Naive thymus-derived CD4-positive, alpha-beta T cell (primary cell): ENCODE data around the gene PRLR. TPM values are rescaled to one million over a fixed set of nuclear protein-coding genes. Genes with fewer than 3 reads are reported as not detected.

Experiments
- ATAC-seq: fragments of 150-1000 bp; cut with Tn5 transposase; 2 replicates; pipeline ENCODE4 v1.10.0; 2021; ENCODE audit warnings: mild to moderate bottlenecking, moderate library complexity
- CTCF ChIA-PET: fragments of 350-600 bp; sonication (Branson Sonifier 250); formaldehyde crosslinking; loops from one replicate; lab custom pipeline; 2021; ENCODE audit warnings: antibody characterized with exemption; lab: Charles Lee
- POLR2A ChIA-PET: fragments of 350-600 bp; sonication (Branson Sonifier 250); formaldehyde crosslinking; loops from one replicate; lab custom pipeline; 2021; ENCODE audit warnings: antibody characterized with exemption, inconsistent platforms; lab: Charles Lee
- DNase-seq, 9 donors: peaks; one replicate each; pipeline versions ENCODE4 v3.0.0 to v3.0.0-alpha.2; 2020 to 2022; ENCODE audit warnings: mixed read lengths in 1 of 9
- H3K27ac ChIP-seq: one replicate; pipeline ENCODE4 v1.7.0; 2013; ENCODE audit warnings: mild to moderate bottlenecking, low read depth, low read length, moderate library complexity
- H3K27me3 ChIP-seq, 2 donors: one replicate each; pipeline ENCODE4 v1.7.0; 2013; ENCODE audit warnings: low read length in 2 of 2, mild to moderate bottlenecking in 2 of 2, moderate library complexity in 2 of 2; ENCODE audit not compliant: control insufficient read depth in 2 of 2, insufficient read depth in 2 of 2
- H3K36me3 ChIP-seq, 3 experiments: 1 replicate in 2 of 3; 2 replicates in 1 of 3; pipeline ENCODE4 v1.7.0; 2013; ENCODE audit warnings: low read length in 3 of 3, mild to moderate bottlenecking in 3 of 3, moderate library complexity in 1 of 3; ENCODE audit not compliant: insufficient read depth in 3 of 3, control insufficient read depth in 2 of 3
- H3K4me1 ChIP-seq, 2 donors: one replicate each; pipeline ENCODE4 v1.7.0; 2013; ENCODE audit warnings: low read length in 2 of 2, mild to moderate bottlenecking in 2 of 2, moderate library complexity in 1 of 2; ENCODE audit not compliant: control insufficient read depth in 2 of 2, insufficient read depth in 2 of 2
- H3K4me3 ChIP-seq: 2 replicates; pipeline ENCODE4 v1.7.0; 2013; ENCODE audit warnings: mild to moderate bottlenecking, low read length
- H3K9me3 ChIP-seq, 3 experiments: 1 replicate in 2 of 3; 2 replicates in 1 of 3; pipeline ENCODE4 v1.7.0; 2013; ENCODE audit warnings: low read length in 3 of 3; ENCODE audit not compliant: control insufficient read depth in 2 of 3
- H3K27ac Mint-ChIP-seq, 9 donors: one replicate each; pipeline ENCODE4 v1.8.0; 2020 to 2022; ENCODE audit warnings: mixed read lengths in 9 of 9, mild to moderate bottlenecking in 8 of 9, moderate library complexity in 5 of 9, inconsistent platforms in 2 of 9
- H3K27me3 Mint-ChIP-seq, 5 donors: one replicate each; pipeline ENCODE4 v1.8.0; 2021 to 2022; ENCODE audit warnings: mixed read lengths in 5 of 5, mild to moderate bottlenecking in 1 of 5
- H3K36me3 Mint-ChIP-seq, 5 donors: one replicate each; pipeline ENCODE4 v1.8.0; 2020 to 2022; ENCODE audit warnings: mixed read lengths in 5 of 5, mild to moderate bottlenecking in 3 of 5, inconsistent platforms in 1 of 5
- H3K4me1 Mint-ChIP-seq, 7 donors: one replicate each; pipeline ENCODE4 v1.8.0; 2020 to 2022; ENCODE audit warnings: mixed read lengths in 7 of 7, mild to moderate bottlenecking in 3 of 7, inconsistent platforms in 1 of 7
- H3K4me3 Mint-ChIP-seq, 10 donors: one replicate each; pipeline ENCODE4 v1.8.0; 2020 to 2022; ENCODE audit warnings: mild to moderate bottlenecking in 10 of 10, mixed read lengths in 10 of 10, moderate library complexity in 6 of 10, inconsistent platforms in 2 of 10
- H3K9me3 Mint-ChIP-seq, 11 donors: one replicate each; pipeline ENCODE4 v1.8.0; 2020 to 2022; ENCODE audit warnings: mixed read lengths in 11 of 11, mild to moderate bottlenecking in 4 of 11, inconsistent platforms in 1 of 11, moderate library complexity in 1 of 11
- intact Hi-C, 2 donors: fragments of 100-400 bp; cut with micrococcal nuclease; formaldehyde crosslinking; loops; one replicate each; pipeline ENCODE4 v1.15.1; 2023
- polyA plus RNA-seq, 2 donors: library from polyadenylated mRNA; unstranded; fragments of 300-500 nt; fragmentation: Illumina TruSeq; gene quantifications; one replicate each; pipeline ENCODE4 v1.2.3, GENCODE V29; 2021
- total RNA-seq, 6 experiments: library from RNA in 5 of 6; stranded (reverse) in 5 of 6; gene quantifications; 1 replicate in 5 of 6; 2 replicates in 1 of 6; pipeline ENCODE4 v1.2.3 and lab custom pipeline; 2021 to 2026

Gene PRLR
- total and polyA plus RNA-seq, 7 experiments from 2014 or later: 0.03 to 1.4 TPM; not detected in 5

GRCh38 chr5:35228310-35228709 lies 2.0 kb downstream of the PRLR start:
- no peak for DNase-seq
- peaks cover 2 to 20% (median 14%) of the 10 kb centered on the region in 7 donors for H3K4me1 Mint-ChIP-seq
- H3K27me3 ChIP-seq: peaks cover 5 to 10% of the 10 kb centered on the region in 2 donors
- H3K9me3 ChIP-seq: no peaks in the 10 kb centered on the region
- peaks cover 0 to 3% (median 0%) of the 10 kb centered on the region in 11 donors for H3K9me3 Mint-ChIP-seq
- intact Hi-C loops: loop anchor here in 1 of 2 donors (5.0 kb wide), 1 partner anchor 699 kb away; no protein-coding TSS in a partner anchor
- no peak overlapping the region for H3K27ac Mint-ChIP-seq
- no peaks in the 10 kb centered on the region for H3K4me1 ChIP-seq
- CTCF ChIA-PET: no interaction called here
- H3K36me3 Mint-ChIP-seq: no peaks in the 10 kb centered on the region
- no peak overlapping the region for H3K4me3 ChIP-seq
- H3K4me3 Mint-ChIP-seq: no peak overlapping the region
- peaks cover 74 to 85% (median 78%) of the 10 kb centered on the region in 5 donors for H3K27me3 Mint-ChIP-seq
- H3K36me3 ChIP-seq: no peaks in the 10 kb centered on the region
- no peak overlapping the region for H3K27ac ChIP-seq
- ATAC-seq: no peak
- POLR2A ChIA-PET: no interaction called here

- H3K36me3 Mint-ChIP-seq: no peaks in the 10 kb centered on the region
- intact Hi-C loops: loop anchor here in 1 of 2 donors (5.0 kb wide), 1 partner anchor 700 kb away; no protein-coding TSS in a partner anchor
Measured at GRCh38 chr5:35227720-35228119, 2.6 kb downstream of the PRLR start.

GRCh38 chr5:35223787-35224395 lies 6.4 kb downstream of the PRLR start:
- no peak overlapping the region for H3K4me3 Mint-ChIP-seq
- intact Hi-C loops: no loop called here
- H3K9me3 ChIP-seq: no peaks in the 10 kb centered on the region
- CTCF ChIA-PET: interaction anchor here (1.6 kb wide), 1 partner anchor 11 kb away, joined by 4 read pairs; no protein-coding TSS in a partner anchor
- H3K27me3 Mint-ChIP-seq: peaks cover 39 to 51% (median 43%) of the 10 kb centered on the region in 5 donors
- H3K27ac ChIP-seq: no peak overlapping the region
- ATAC-seq: no peak
- H3K36me3 ChIP-seq: no peaks in the 10 kb centered on the region
- H3K9me3 Mint-ChIP-seq: peaks cover 0 to 3% (median 0%) of the 10 kb centered on the region in 11 donors
- no peaks in the 10 kb centered on the region for H3K4me1 ChIP-seq
- peaks cover 0 to 3% (median 0%) of the 10 kb centered on the region in 7 donors for H3K4me1 Mint-ChIP-seq
- no peaks in the 10 kb centered on the region for H3K36me3 Mint-ChIP-seq
- no peak overlapping the region for H3K4me3 ChIP-seq
- no peak overlapping the region for H3K27ac Mint-ChIP-seq
- H3K27me3 ChIP-seq: peaks cover 3 to 5% of the 10 kb centered on the region in 2 donors
- no peak for DNase-seq
- POLR2A ChIA-PET: no interaction called here

More at GRCh38 chr5:35227720-35228119, 2.6 kb downstream of the PRLR start:
- Histone ChIP-seq H3K27me3 (peaks cover 5% of the 10 kb centered on the region in 2 donors), H3K36me3 (no peaks in the 10 kb centered on the region), H3K4me3 (no peak overlapping the region), H3K9me3 (no peaks in the 10 kb centered on the region), H3K4me1 (no peaks in the 10 kb centered on the region), H3K27ac (no peak overlapping the region)
- CTCF ChIA-PET: no interaction called here
- Mint-ChIP-seq H3K4me3 (peak overlapping the region in 1 of 10 donors; percentile 2), H3K27ac (no peak overlapping the region), H3K27me3 (peaks cover 68 to 79% (median 72%) of the 10 kb centered on the region in 5 donors), H3K4me1 (peaks cover 2 to 20% (median 14%) of the 10 kb centered on the region in 7 donors), H3K9me3 (peaks cover 0 to 3% (median 0%) of the 10 kb centered on the region in 11 donors)
- DNase-seq: no peak
- POLR2A ChIA-PET: no interaction called here
- ATAC-seq: no peak

- Mint-ChIP-seq H3K4me3 (no peak overlapping the region), H3K27me3 (peaks cover 14 to 28% (median 17%) of the 10 kb centered on the region in 5 donors), H3K27ac (no peak overlapping the region), H3K4me1 (peaks cover 0 to 2% (median 0%) of the 10 kb centered on the region in 7 donors), H3K36me3 (no peaks in the 10 kb centered on the region), H3K9me3 (peaks cover 0 to 3% (median 0%) of the 10 kb centered on the region in 11 donors)
- DNase-seq (no peak), ATAC-seq (no peak)
- no peaks in the 10 kb centered on the region for H3K36me3 ChIP-seq
- CTCF ChIA-PET: no interaction called here
- no peaks in the 10 kb centered on the region for H3K4me1 ChIP-seq
- POLR2A ChIA-PET: no interaction called here
- H3K27me3 ChIP-seq: peaks cover 0 to 3% of the 10 kb centered on the region in 2 donors
- no peaks in the 10 kb centered on the region for H3K9me3 ChIP-seq
- intact Hi-C loops: no loop called here
- H3K27ac ChIP-seq: no peak overlapping the region
- H3K4me3 ChIP-seq: no peak overlapping the region
Measured at GRCh38 chr5:35220967-35221366, 9.3 kb downstream of the PRLR start.

- DNase-seq (no peak), ATAC-seq (no peak)
- Histone ChIP-seq H3K36me3 (no peaks in the 10 kb centered on the region), H3K4me1 (no peaks in the 10 kb centered on the region), H3K27me3 (peaks cover 0 to 3% of the 10 kb centered on the region in 2 donors), H3K4me3 (no peak overlapping the region), H3K27ac (no peak overlapping the region), H3K9me3 (no peaks in the 10 kb centered on the region)
- ChIA-PET POLR2A (no interaction called here), CTCF (no interaction called here)
- H3K27ac Mint-ChIP-seq: no peak overlapping the region
- intact Hi-C loops: no loop called here
- no peak overlapping the region for H3K4me3 Mint-ChIP-seq
- peaks cover 0 to 6% (median 0%) of the 10 kb centered on the region in 11 donors for H3K9me3 Mint-ChIP-seq
- peaks cover 2 to 18% (median 4%) of the 10 kb centered on the region in 5 donors for H3K27me3 Mint-ChIP-seq
- no peaks in the 10 kb centered on the region for H3K4me1 Mint-ChIP-seq
- H3K36me3 Mint-ChIP-seq: no peaks in the 10 kb centered on the region
Measured at GRCh38 chr5:35218981-35219380, 11.3 kb downstream of the PRLR start.

- Histone ChIP-seq H3K9me3 (no peaks in the 10 kb centered on the region), H3K27ac (no peak overlapping the region), H3K4me3 (no peak overlapping the region), H3K4me1 (no peaks in the 10 kb centered on the region), H3K36me3 (no peaks in the 10 kb centered on the region), H3K27me3 (no peaks in the 10 kb centered on the region)
- Mint-ChIP-seq H3K4me1 (no peaks in the 10 kb centered on the region), H3K36me3 (no peaks in the 10 kb centered on the region), H3K27ac (no peak overlapping the region), H3K9me3 (peaks cover 0 to 2% (median 0%) of the 10 kb centered on the region in 11 donors), H3K4me3 (no peak overlapping the region), H3K27me3 (peaks cover 3 to 15% (median 5%) of the 10 kb centered on the region in 5 donors)
- no peak for ATAC-seq
- POLR2A ChIA-PET: no interaction called here
- DNase-seq: no peak
- CTCF ChIA-PET: no interaction called here
- intact Hi-C loops: no loop called here
Measured at GRCh38 chr5:35214051-35214450, 16.2 kb downstream of the PRLR start.
